Vagina (tissue), 2 donors: ENCODE data around the gene TBXA2R.

Experiments
- POLR2A ChIP-seq, 2 donors: fragments of 450-650 bp; IDR thresholded peaks; one replicate each; pipeline ENCODE4 v1.6.1; 2017; ENCODE audit warnings: antibody characterized with exemption in 2 of 2, mild to moderate bottlenecking in 2 of 2, moderate library complexity in 2 of 2
- POLR2AphosphoS5 ChIP-seq, 2 donors: sonication (generic); formaldehyde crosslinking; IDR thresholded peaks; one replicate each; pipeline ENCODE4 v1.9.0; 2017; ENCODE audit warnings: antibody characterized with exemption in 2 of 2, mild to moderate bottlenecking in 2 of 2, low read depth in 1 of 2; ENCODE audit not compliant: insufficient read depth in 1 of 2
- TF ChIP-seq, protein P1 (sequence below), 3 experiments: fragments of 450-650 bp in 2 of 3; fragments of 200-600 bp in 1 of 3; sonication (generic) in 1 of 3; IDR thresholded peaks; one replicate each; pipeline ENCODE4 v1.5.1; 2017 to 2019; ENCODE audit warnings: antibody characterized with exemption in 3 of 3, mild to moderate bottlenecking in 2 of 3, moderate library complexity in 2 of 3

DNA sequence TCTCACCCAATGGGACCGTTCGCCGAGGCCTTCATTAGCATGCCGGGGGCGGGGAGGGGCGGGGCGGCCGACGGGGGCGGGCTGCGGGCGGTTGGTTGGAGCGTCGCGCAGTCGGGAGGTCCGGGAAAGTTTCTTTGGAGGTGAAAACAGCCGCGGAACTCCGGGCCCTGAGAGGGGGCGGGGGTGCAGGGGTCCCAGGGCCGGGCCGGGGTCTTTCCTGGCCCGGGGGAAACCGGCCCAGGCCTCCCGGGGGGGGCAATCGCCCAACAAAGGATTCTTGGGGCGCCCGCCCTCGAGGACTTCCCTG is 33.9 kb downstream of the TBXA2R start, which contains the start of gene HMG20B:
- TF ChIP-seq, protein P1, sequence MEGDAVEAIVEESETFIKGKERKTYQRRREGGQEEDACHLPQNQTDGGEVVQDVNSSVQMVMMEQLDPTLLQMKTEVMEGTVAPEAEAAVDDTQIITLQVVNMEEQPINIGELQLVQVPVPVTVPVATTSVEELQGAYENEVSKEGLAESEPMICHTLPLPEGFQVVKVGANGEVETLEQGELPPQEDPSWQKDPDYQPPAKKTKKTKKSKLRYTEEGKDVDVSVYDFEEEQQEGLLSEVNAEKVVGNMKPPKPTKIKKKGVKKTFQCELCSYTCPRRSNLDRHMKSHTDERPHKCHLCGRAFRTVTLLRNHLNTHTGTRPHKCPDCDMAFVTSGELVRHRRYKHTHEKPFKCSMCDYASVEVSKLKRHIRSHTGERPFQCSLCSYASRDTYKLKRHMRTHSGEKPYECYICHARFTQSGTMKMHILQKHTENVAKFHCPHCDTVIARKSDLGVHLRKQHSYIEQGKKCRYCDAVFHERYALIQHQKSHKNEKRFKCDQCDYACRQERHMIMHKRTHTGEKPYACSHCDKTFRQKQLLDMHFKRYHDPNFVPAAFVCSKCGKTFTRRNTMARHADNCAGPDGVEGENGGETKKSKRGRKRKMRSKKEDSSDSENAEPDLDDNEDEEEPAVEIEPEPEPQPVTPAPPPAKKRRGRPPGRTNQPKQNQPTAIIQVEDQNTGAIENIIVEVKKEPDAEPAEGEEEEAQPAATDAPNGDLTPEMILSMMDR (IDR thresholded peaks at IDR 0.05), result no peak
- TF ChIP-seq POLR2AphosphoS5 (IDR thresholded peaks at IDR 0.05; ENCODE audit: insufficient read depth in 1 of 2, low read depth in 1 of 2) (peak; percentile 2 to 65), POLR2A (IDR thresholded peaks at IDR 0.05) (peak in 1 of 2 donors; percentile 47)
